Body of pancreas (tissue), 4 donors: ENCODE measurements around the gene TPRX2. TPM values are rescaled to one million over a fixed set of nuclear protein-coding genes. Genes with fewer than 3 reads are reported as not detected.

Source experiments
- ATAC-seq: fragments of 150-250 bp; one replicate; pipeline ENCODE4 v1.9.1; 2016
- DNase-seq, 4 donors: peaks; one replicate each; pipeline ENCODE4 v3.0.0-alpha.2; 2019
- H3K27ac ChIP-seq, 4 donors: fragments of 200-600 bp; sonication (generic); 1 replicate in 3 of 4; 2 replicates in 1 of 4; pipeline versions ENCODE4 v1.5.1 to v1.6.1; 2016 to 2019; ENCODE audit warnings: mild to moderate bottlenecking in 1 of 4, mixed read lengths in 1 of 4, moderate library complexity in 1 of 4
- H3K27me3 ChIP-seq, 2 donors: fragments of 200-600 bp; sonication (generic); one replicate each; pipeline ENCODE4 v1.6.0; 2016; ENCODE audit warnings: mild to moderate bottlenecking in 1 of 2
- H3K36me3 ChIP-seq, 2 donors: fragments of 200-600 bp; sonication (generic); replicated peaks in 1 of 2; 2 replicates each; pipeline ENCODE4 v1.5.1; 2016; ENCODE audit warnings: low read depth in 2 of 2; ENCODE audit not compliant: insufficient read depth in 1 of 2
- H3K4me1 ChIP-seq: fragments of 200-600 bp; sonication (generic); one replicate; pipeline ENCODE4 v1.6.0; 2016
- H3K4me3 ChIP-seq, 2 donors: fragments of 200-600 bp; sonication (generic); 1 replicate in 1 of 2; 2 replicates in 1 of 2; pipeline ENCODE4 v1.5.1; 2016 to 2019
- H3K9me3 ChIP-seq, 3 donors: fragments of 200-600 bp; sonication (generic); 1 replicate in 2 of 3; 2 replicates in 1 of 3; pipeline ENCODE4 v1.5.1; 2016
- POLR2A ChIP-seq, 3 donors: fragments of 450-650 bp; IDR thresholded peaks; one replicate each; pipeline ENCODE4 v1.6.1; 2016; ENCODE audit warnings: antibody characterized with exemption in 3 of 3, mild to moderate bottlenecking in 2 of 3
- WGBS, 2 donors: methylation state at CpG; one replicate each; pipeline ENCODE4 v1.1.5; 2017; 5-methylcytosine and 5-hydroxymethylcytosine counted together
- intact Hi-C: fragments of 100-400 bp; cut with DNase I; formaldehyde crosslinking; loops from one replicate; pipeline ENCODE4 v1.15.1; 2023
- total RNA-seq, 2 donors: library from RNA; depleted of rRNA; stranded (reverse); fragments of >200 nt; gene quantifications; one replicate each; pipeline ENCODE4 v1.1.0, GENCODE V29; 2016
- TF ChIP-seq, protein P1 (sequence below), 7 experiments: fragments of 450-650 bp in 4 of 7; fragments of 200-600 bp in 3 of 7; sonication (generic) in 3 of 7; IDR thresholded peaks; one replicate each; pipeline ENCODE4 v1.5.1; 2016 to 2019; ENCODE audit warnings: antibody characterized with exemption in 7 of 7

Gene TPRX2
- total RNA-seq, 2 donors from 2014 or later, result not detected

DNA sequence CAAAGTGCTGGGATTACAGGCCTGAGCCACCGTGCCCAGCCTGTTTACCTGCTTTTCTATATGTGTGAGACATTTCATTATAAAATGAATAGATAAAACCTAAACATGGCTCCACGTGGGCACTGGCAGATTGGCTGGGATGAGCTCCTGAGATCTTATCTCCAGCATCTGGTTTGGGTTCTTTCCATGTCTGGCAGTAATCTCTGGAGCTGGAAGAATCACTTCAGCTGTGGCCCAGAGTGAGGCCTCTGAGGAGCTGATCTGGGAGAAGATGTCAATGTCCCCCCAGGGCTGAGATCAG is 32.5 kb downstream of the TPRX2 start:
- peaks cover 12% of the 10 kb centered on the region for H3K4me1 ChIP-seq
- H3K27me3 ChIP-seq, result no peaks in the 10 kb centered on the region
- peak overlapping the region in 2 of 4 donors; percentile 44 to 47 for H3K27ac ChIP-seq
- TF ChIP-seq, protein P1, sequence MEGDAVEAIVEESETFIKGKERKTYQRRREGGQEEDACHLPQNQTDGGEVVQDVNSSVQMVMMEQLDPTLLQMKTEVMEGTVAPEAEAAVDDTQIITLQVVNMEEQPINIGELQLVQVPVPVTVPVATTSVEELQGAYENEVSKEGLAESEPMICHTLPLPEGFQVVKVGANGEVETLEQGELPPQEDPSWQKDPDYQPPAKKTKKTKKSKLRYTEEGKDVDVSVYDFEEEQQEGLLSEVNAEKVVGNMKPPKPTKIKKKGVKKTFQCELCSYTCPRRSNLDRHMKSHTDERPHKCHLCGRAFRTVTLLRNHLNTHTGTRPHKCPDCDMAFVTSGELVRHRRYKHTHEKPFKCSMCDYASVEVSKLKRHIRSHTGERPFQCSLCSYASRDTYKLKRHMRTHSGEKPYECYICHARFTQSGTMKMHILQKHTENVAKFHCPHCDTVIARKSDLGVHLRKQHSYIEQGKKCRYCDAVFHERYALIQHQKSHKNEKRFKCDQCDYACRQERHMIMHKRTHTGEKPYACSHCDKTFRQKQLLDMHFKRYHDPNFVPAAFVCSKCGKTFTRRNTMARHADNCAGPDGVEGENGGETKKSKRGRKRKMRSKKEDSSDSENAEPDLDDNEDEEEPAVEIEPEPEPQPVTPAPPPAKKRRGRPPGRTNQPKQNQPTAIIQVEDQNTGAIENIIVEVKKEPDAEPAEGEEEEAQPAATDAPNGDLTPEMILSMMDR (IDR thresholded peaks at IDR 0.05), result no peak
- TF ChIP-seq POLR2A (IDR thresholded peaks at IDR 0.05), result no peak
- no peak for DNase-seq
- no peak overlapping the region for H3K4me3 ChIP-seq
- ATAC-seq, result no peak
- intact Hi-C loops, result no loop called here
- no peaks in the 10 kb centered on the region for H3K36me3 ChIP-seq
- WGBS, 2 donors, result 50 to 54% methylated on average over 2 of the region's 2 CpGs
- H3K9me3 ChIP-seq, result no peaks in the 10 kb centered on the region

DNA sequence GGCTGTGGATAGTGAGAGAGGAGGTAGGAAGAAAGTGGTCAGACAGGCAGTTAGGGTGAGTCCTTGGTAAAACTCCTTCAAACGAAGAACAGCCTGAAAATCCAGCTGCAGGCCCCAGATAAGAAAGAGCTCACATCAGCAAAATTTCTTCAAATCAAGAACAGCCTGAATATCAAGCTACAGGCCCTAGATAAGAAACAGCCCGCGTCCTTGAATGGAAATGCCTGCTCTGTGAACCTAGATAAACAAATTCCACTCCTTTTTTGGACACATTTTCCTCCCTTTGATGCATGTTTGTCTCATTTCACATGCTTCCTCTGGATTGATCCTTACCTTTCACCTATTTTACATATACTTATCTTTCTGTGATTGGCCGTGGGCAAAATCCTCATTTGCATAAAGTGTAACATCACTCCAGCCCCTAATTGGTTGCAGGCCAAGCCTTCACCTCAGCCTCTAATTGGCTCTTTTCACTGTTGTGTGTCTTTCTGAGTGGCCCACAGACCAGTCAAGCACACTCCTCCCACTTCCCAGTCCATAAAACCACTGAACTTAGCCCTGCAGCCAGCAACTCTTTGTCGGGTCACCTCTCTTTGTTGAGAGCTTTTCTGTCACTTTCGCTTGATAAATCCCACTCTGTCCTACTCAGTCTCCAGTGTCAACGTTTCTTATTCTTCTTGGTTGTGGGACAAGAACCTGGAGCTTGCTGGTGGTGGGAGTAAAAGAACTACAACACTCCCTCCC is 33.1 kb downstream of the TPRX2 start:
- no peaks in the 10 kb centered on the region for H3K27me3 ChIP-seq
- no peaks in the 10 kb centered on the region for H3K9me3 ChIP-seq
- H3K36me3 ChIP-seq, result no peaks in the 10 kb centered on the region
- ATAC-seq (peak; percentile 64), DNase-seq (peak in 3 of 4 donors; percentile 27 to 65 (median 61))
- peak overlapping the region in 2 of 4 donors; percentile 44 to 47 for H3K27ac ChIP-seq
- WGBS, 2 donors, result 31 to 40% methylated on average over 7 of the region's 7 CpGs
- intact Hi-C loops, result no loop called here
- H3K4me3 ChIP-seq, result no peak overlapping the region
- TF ChIP-seq POLR2A (IDR thresholded peaks at IDR 0.05), result no peak
- TF ChIP-seq, protein P1 (IDR thresholded peaks at IDR 0.05), result no peak
- H3K4me1 ChIP-seq, result peaks cover 12% of the 10 kb centered on the region

DNA sequence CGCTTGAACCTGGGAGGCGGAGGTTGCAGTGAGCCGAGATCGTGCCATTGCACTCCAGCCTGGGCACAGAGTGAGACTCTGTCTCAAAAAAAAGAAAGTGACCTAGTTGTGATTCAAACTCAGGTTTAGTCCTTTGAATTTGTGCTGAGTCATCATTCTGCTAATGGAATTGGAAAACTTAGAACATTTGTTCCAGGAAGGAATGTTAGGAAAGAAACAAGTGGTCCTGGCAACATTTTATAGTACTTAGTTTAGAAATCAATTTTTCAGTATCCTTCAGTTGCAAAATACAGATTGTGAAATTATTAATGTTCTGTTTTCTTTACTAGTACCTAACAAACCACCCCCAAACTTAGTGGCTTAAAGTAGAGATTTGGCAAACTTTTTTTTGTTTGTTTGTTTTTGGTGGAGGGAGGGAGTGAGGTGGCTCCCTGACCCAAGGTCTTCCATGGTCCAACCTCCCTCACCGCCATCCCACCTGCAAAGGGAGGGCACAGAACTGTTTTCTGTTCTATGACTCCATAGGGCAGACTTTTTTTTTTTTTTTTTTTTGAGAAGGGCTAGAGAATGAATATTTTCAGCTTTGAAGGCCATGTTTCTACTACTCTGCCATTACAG is 36.2 kb downstream of the TPRX2 start:
- intact Hi-C loops, result no loop called here
- ATAC-seq (no peak), DNase-seq (no peak)
- Histone ChIP-seq H3K4me1 (peaks cover 12% of the 10 kb centered on the region), H3K27ac (no peak overlapping the region), H3K4me3 (no peak overlapping the region), H3K27me3 (no peaks in the 10 kb centered on the region), H3K36me3 (no peaks in the 10 kb centered on the region), H3K9me3 (no peaks in the 10 kb centered on the region)
- TF ChIP-seq POLR2A (IDR thresholded peaks at IDR 0.05), result no peak
- TF ChIP-seq, protein P1 (IDR thresholded peaks at IDR 0.05), result no peak
- 86 to 93% methylated on average over 4 to 5 of the region's 5 CpGs for WGBS, 2 donors

DNA sequence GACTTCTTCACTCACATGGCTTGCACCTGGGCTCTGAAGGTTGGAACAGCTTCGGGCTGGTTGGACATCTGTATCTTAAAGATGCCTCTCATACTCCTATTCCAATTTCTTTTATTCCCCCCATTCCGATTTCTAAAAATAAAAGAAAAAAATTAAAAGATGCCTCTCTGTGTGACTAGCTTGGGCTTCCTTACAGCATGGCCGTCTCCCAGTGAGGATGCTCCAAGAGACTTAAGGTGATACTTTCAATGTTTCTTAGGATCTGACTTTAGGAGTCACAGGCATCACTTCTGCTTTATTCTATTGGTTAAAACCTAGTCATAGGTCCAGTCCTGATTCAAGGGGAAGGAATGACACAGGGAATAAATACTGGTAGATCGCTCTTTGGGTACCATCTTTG is 37.0 kb downstream of the TPRX2 start:
- intact Hi-C loops, result no loop called here
- Histone ChIP-seq H3K27me3 (no peaks in the 10 kb centered on the region), H3K9me3 (no peaks in the 10 kb centered on the region), H3K4me3 (no peak overlapping the region), H3K4me1 (peaks cover 12% of the 10 kb centered on the region), H3K36me3 (no peaks in the 10 kb centered on the region), H3K27ac (no peak overlapping the region)
- TF ChIP-seq, protein P1 (IDR thresholded peaks at IDR 0.05), result no peak
- no peak for TF ChIP-seq POLR2A (IDR thresholded peaks at IDR 0.05)
- WGBS, 2 donors, result 63 to 68% methylated on average over 4 of the region's 4 CpGs
- ATAC-seq, result no peak
- no peak for DNase-seq

DNA sequence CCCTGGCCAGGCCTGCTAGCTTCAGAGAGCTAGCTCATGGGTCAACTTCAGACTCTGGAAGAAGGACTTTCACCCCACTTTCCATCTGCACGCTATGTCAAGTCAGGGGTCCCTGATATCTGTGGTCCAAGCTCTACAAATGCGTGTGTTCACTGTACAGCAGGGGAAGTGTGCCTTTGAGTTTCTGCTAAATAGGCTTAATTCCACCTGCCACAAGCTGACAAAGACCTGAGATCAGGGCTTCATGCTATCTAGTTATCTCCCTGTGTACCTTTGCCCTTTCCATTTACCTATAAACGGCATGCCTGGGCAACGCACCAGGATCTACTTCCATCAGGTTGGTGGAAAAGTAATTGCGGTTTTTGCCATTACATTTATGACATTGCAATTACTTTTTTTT is 37.7 kb downstream of the TPRX2 start:
- no peaks in the 10 kb centered on the region for H3K36me3 ChIP-seq
- TF ChIP-seq, protein P1 (IDR thresholded peaks at IDR 0.05), result no peak
- no peak for TF ChIP-seq POLR2A (IDR thresholded peaks at IDR 0.05)
- ATAC-seq, result no peak
- H3K27me3 ChIP-seq, result no peaks in the 10 kb centered on the region
- H3K27ac ChIP-seq, result no peak overlapping the region
- DNase-seq, result no peak
- 59 to 60% methylated on average over 4 to 5 of the region's 5 CpGs for WGBS, 2 donors
- no peaks in the 10 kb centered on the region for H3K9me3 ChIP-seq
- H3K4me1 ChIP-seq, result peaks cover 7% of the 10 kb centered on the region
- intact Hi-C loops, result no loop called here
- no peak overlapping the region for H3K4me3 ChIP-seq
